Measurements from ENCODE around the gene SNRK. TPM values are rescaled to one million over a fixed set of nuclear protein-coding genes. Genes with fewer than 3 reads are reported as not detected.

SNRK gene
- total and polyA plus RNA-seq, 9 of the 15 experiments (the other 6 are each of a cell fraction or from before 2014, with no cell fraction given), result 1.7 to 12.3 (median 7.3) TPM

GRCh38 chr3:43317461-43318316 lies 31.3 kb downstream of the SNRK start (continued):
- no peak for TF ChIP-seq ZNF318 (IDR thresholded peaks at IDR 0.05; ENCODE audit: borderline replicate concordance in 1 of 2, low read depth in 1 of 2)
- TF ChIP-seq PHF20 (IDR thresholded peaks at IDR 0.05; ENCODE audit: partially characterized antibody), result no peak
- TF ChIP-seq E2F6 (IDR thresholded peaks at IDR 0.05; ENCODE audit: borderline replicate concordance in 1 of 2, extremely low read depth in 1 of 2, insufficient read depth in 1 of 2, insufficient read length in 1 of 2, low read depth in 1 of 2, low read length in 1 of 2, poor library complexity in 1 of 2, severe bottlenecking in 1 of 2), result no peak
- TF ChIP-seq ZNF347 (CRISPR knock-in tag; IDR thresholded peaks at IDR 0.05; ENCODE audit: low read depth), result no peak
- no peak for TF ChIP-seq ZFPM2 (CRISPR knock-in tag; IDR thresholded peaks at IDR 0.05)
- TF ChIP-seq HLTF (IDR thresholded peaks at IDR 0.05), result no peak
- no peak for TF ChIP-seq BRF1 (IDR thresholded peaks at IDR 0.05; ENCODE audit: borderline replicate concordance, extremely low read depth, insufficient read length)
- no peak for TF ChIP-seq ZNF561 (CRISPR knock-in tag; conservative IDR thresholded peaks at IDR 0.05)
- no peak for TF ChIP-seq ZNF12 (CRISPR knock-in tag; IDR thresholded peaks at IDR 0.05)
- TF ChIP-seq ZNF717 (CRISPR knock-in tag; IDR thresholded peaks at IDR 0.05), result no peak
- TF ChIP-seq PHF21A (IDR thresholded peaks at IDR 0.05; ENCODE audit: borderline replicate concordance, low read depth), result no peak
- no peak for TF ChIP-seq STAG1 (CRISPR knock-in tag; IDR thresholded peaks at IDR 0.05; ENCODE audit: borderline replicate concordance)
- TF ChIP-seq ZSCAN32 (CRISPR knock-in tag; IDR thresholded peaks at IDR 0.05), result no peak
- TF ChIP-seq ZBED1 (IDR thresholded peaks at IDR 0.05), result no peak

All from K562 (cell line).